HepG2 (cell line): ENCODE results near the gene SLC6A6. TPM values are rescaled to one million over a fixed set of nuclear protein-coding genes. Genes with fewer than 3 reads are reported as not detected.

Experiments
- BCL6 ChIP-seq: IDR thresholded peaks from 2 replicates; pipeline ENCODE4 v1.6.1; 2016; ENCODE audit warnings: missing genetic modification reagents, missing compliant biosample characterization
- CC2D1A ChIP-seq: sonication (generic); formaldehyde crosslinking; IDR thresholded peaks from 2 replicates; pipeline ENCODE4 v1.8.1; 2023; ENCODE audit warnings: mild to moderate bottlenecking, missing genetic modification reagents
- DBP ChIP-seq: sonication (generic); formaldehyde crosslinking; IDR thresholded peaks from 2 replicates; pipeline ENCODE4 v1.4.0; 2020; ENCODE audit warnings: missing genetic modification reagents; ENCODE audit errors: not compliant biosample characterization
- GATAD1 ChIP-seq: IDR thresholded peaks from 2 replicates; pipeline ENCODE4 v1.6.1; 2016; ENCODE audit warnings: missing genetic modification reagents, missing compliant biosample characterization
- GLMP ChIP-seq: sonication (generic); formaldehyde crosslinking; IDR thresholded peaks from 2 replicates; pipeline ENCODE4 v1.9.0; 2021; ENCODE audit warnings: missing genetic modification reagents, mild to moderate bottlenecking, borderline replicate concordance
- HBP1 ChIP-seq: IDR thresholded peaks from 2 replicates; pipeline ENCODE4 v1.6.1; 2016; ENCODE audit warnings: low read depth, control low read depth
- MED8 ChIP-seq: sonication (generic); formaldehyde crosslinking; IDR thresholded peaks from 2 replicates; pipeline ENCODE4 v1.8.1; 2023; ENCODE audit warnings: mild to moderate bottlenecking, missing genetic modification reagents; ENCODE audit not compliant: insufficient replicate concordance
- MEIS1 ChIP-seq: sonication (generic); formaldehyde crosslinking; IDR thresholded peaks from 2 replicates; pipeline ENCODE4 v1.9.0; 2021; ENCODE audit warnings: mild to moderate bottlenecking, missing genetic modification reagents, moderate library complexity, borderline replicate concordance
- MIER3 ChIP-seq: IDR thresholded peaks from 2 replicates; pipeline ENCODE4 v1.6.1; 2016; ENCODE audit warnings: missing compliant biosample characterization, borderline replicate concordance
- MLLT10 ChIP-seq: sonication (generic); formaldehyde crosslinking; IDR thresholded peaks from 2 replicates; pipeline ENCODE4 v1.4.0; 2020; ENCODE audit warnings: missing genetic modification reagents
- NFYB ChIP-seq: sonication (generic); formaldehyde crosslinking; IDR thresholded peaks from 2 replicates; pipeline ENCODE4 v1.4.0; 2020; ENCODE audit warnings: missing genetic modification reagents
- ONECUT2 ChIP-seq: sonication (generic); formaldehyde crosslinking; IDR thresholded peaks from 2 replicates; pipeline ENCODE4 v1.4.0; 2020; ENCODE audit warnings: missing genetic modification reagents
- RBM22 ChIP-seq: fragments of 200-400 bp; formaldehyde crosslinking; optimal IDR thresholded peaks from 2 replicates; pipeline ENCODE3; 2017; ENCODE audit warnings: mild to moderate bottlenecking, low read length, moderate library complexity
- SAP130 ChIP-seq: IDR thresholded peaks from 2 replicates; pipeline ENCODE4 v1.6.1; 2016; ENCODE audit warnings: low read depth
- SP1 ChIP-seq, 2 experiments: fragments of 450-650 bp in 1 of 2; sonication (generic) in 1 of 2; formaldehyde crosslinking in 1 of 2; IDR thresholded peaks; 2 replicates each; pipeline versions ENCODE4 v1.4.0 to v1.6.1; 2016 to 2020; ENCODE audit warnings: missing genetic modification reagents in 1 of 2
- SP4 ChIP-seq: sonication (generic); formaldehyde crosslinking; IDR thresholded peaks from 2 replicates; pipeline ENCODE4 v1.8.1; 2023; ENCODE audit warnings: mild to moderate bottlenecking, missing genetic modification reagents
- TARDBP ChIP-seq: sonication (generic); formaldehyde crosslinking; IDR thresholded peaks from 2 replicates; pipeline ENCODE4 v1.8.0; 2022; ENCODE audit warnings: mild to moderate bottlenecking, missing genetic modification reagents
- TFDP1 ChIP-seq: IDR thresholded peaks from 2 replicates; pipeline ENCODE4 v1.6.1; 2016; ENCODE audit warnings: missing compliant biosample characterization, missing genetic modification reagents, borderline replicate concordance
- TFE3 ChIP-seq: IDR thresholded peaks from 2 replicates; pipeline ENCODE4 v1.6.1; 2016
- TMF1 ChIP-seq: sonication (generic); formaldehyde crosslinking; IDR thresholded peaks from 2 replicates; pipeline ENCODE4 v1.8.1; 2022; ENCODE audit warnings: low read depth, missing genetic modification reagents
- ZBTB21 ChIP-seq: sonication (generic); formaldehyde crosslinking; IDR thresholded peaks from 2 replicates; pipeline ENCODE4 v1.4.0; 2020; ENCODE audit warnings: missing genetic modification reagents
- ZBTB7B ChIP-seq: sonication (generic); formaldehyde crosslinking; IDR thresholded peaks from 2 replicates; pipeline ENCODE4 v1.4.0; 2020; ENCODE audit warnings: missing genetic modification reagents
- ZNF496 ChIP-seq: sonication (generic); formaldehyde crosslinking; IDR thresholded peaks from 2 replicates; pipeline ENCODE4 v1.8.1; 2023; ENCODE audit warnings: mild to moderate bottlenecking, moderate library complexity, missing genetic modification reagents; ENCODE audit not compliant: insufficient replicate concordance
- ZNF615 ChIP-seq: sonication (generic); formaldehyde crosslinking; IDR thresholded peaks from 2 replicates; pipeline ENCODE4 v1.5.0; 2020; ENCODE audit warnings: mild to moderate bottlenecking, missing genetic modification reagents, borderline replicate concordance
- ZUFSP ChIP-seq: sonication (generic); formaldehyde crosslinking; IDR thresholded peaks from 2 replicates; pipeline ENCODE4 v1.9.0; 2021; ENCODE audit warnings: missing genetic modification reagents, mild to moderate bottlenecking, borderline replicate concordance
- polyA plus RNA-seq, 8 experiments: library from polyadenylated mRNA; depleted of rRNA in 3 of 8; stranded (reverse) in 7 of 8; unstranded in 1 of 8; fragments of >200 nt; fragmentation: Illumina TruSeq in 4 of 8; extraction: Trizol in 4 of 8; gene quantifications; 2 replicates each; pipeline versions ENCODE4 v1.2.1 to v1.2.3, GENCODE V29; 2011 to 2016; ENCODE audit warnings: low read depth in 4 of 8, missing spikeins in 1 of 8, mixed read lengths in 1 of 8; ENCODE audit not compliant: insufficient read depth in 1 of 8
- total RNA-seq, 5 experiments: library from RNA; depleted of rRNA; stranded (reverse); fragments of >200 nt; fragmentation: Illumina TruSeq; extraction: Trizol; gene quantifications; 2 replicates each; pipeline ENCODE4 v1.2.3, GENCODE V29; 2016; ENCODE audit warnings: low read depth in 1 of 5

SLC6A6 gene
- total and polyA plus RNA-seq, 2 of the 13 experiments (the other 11 are each of a cell fraction or from before 2014, with no cell fraction given), result 14.1 to 20.7 TPM

DNA sequence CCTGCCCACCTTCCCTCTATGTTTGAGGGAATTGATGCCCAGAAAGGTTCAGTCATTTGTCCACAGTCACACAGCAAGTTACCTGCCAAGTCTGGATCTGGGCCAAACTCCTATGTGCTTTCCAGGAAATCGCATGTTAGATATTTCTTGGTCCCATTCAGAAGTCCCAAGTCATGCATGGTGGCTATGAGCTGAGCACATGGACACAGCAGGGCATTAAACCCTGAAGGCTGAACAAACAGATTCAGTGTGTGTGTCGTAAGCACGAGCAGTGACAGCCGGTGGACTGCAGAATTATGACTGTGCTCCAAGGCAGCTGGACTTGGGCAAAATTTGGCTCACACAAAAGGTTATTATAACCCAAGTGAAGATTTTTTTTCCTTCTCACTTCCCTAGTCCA is 11.4 kb upstream of the SLC6A6 start (continued):
- TF ChIP-seq TMF1 (no peak), NFYB (CRISPR knock-in tag) (no peak), TARDBP (CRISPR knock-in tag) (no peak), MIER3 (CRISPR knock-in tag) (no peak), TFE3 (CRISPR knock-in tag) (no peak), ZUFSP (CRISPR knock-in tag) (no peak), GLMP (CRISPR knock-in tag) (no peak), HBP1 (CRISPR knock-in tag) (no peak), BCL6 (peak; percentile 85), CC2D1A (CRISPR knock-in tag) (no peak), ONECUT2 (no peak), ZNF496 (no peak), ZBTB21 (CRISPR knock-in tag) (0 out of 2 replicates have a peak, but pooled peaks have one; percentile 36), SP1 (IDR thresholded peaks at IDR 0.05) (no peak), SP1 (CRISPR knock-in tag; IDR thresholded peaks at IDR 0.05) (no peak), GATAD1 (no peak), ZBTB7B (CRISPR knock-in tag) (no peak), TFDP1 (CRISPR knock-in tag) (no peak), MED8 (CRISPR knock-in tag) (no peak), MEIS1 (CRISPR knock-in tag) (no peak), RBM22 (no peak), SAP130 (CRISPR knock-in tag) (peak; percentile 38; the same call in 1 of the 2 replicates), DBP (CRISPR knock-in tag) (no peak), SP4 (CRISPR knock-in tag) (no peak), MLLT10 (CRISPR knock-in tag) (no peak), ZNF615 (CRISPR knock-in tag) (no peak)
